Stimulated activated CD8-positive, alpha-beta memory T cell treated with anti-CD3 and anti-CD28 coated beads, Interleukin-15, amount 100 ng/mL, for 4 hours (primary cell): ENCODE results near the gene NOS2.
"Not testable (repeated sequence)": the region's sequence is repeated elsewhere in the genome, so short reads cannot be mapped to it uniquely, and the experiment has no call there.

Experiments
- DNase-seq, 2 donors: peaks; one replicate each; pipeline ENCODE4 v3.0.0-alpha.2; 2020; ENCODE audit warnings: low read depth in 2 of 2

Gene NOS2

GRCh38 chr17:27755706-27756466, 44.4 kb downstream of the NOS2 start:
- no peak for DNase-seq

GRCh38 chr17:27754549-27754948, 45.8 kb downstream of the NOS2 start:
- DNase-seq, result no peak

- DNase-seq, result not testable (repeated sequence)
Measured at GRCh38 chr17:27753726-27754125, 46.6 kb downstream of the NOS2 start.

GRCh38 chr17:27752831-27753619, 47.3 kb downstream of the NOS2 start:
- DNase-seq, result not testable (repeated sequence)

GRCh38 chr17:27751622-27752490, 48.5 kb downstream of the NOS2 start:
- no peak for DNase-seq

- DNase-seq, result no peak
Measured at GRCh38 chr17:27751166-27751565, 49.2 kb downstream of the NOS2 start.

GRCh38 chr17:27749562-27750150, 50.7 kb downstream of the NOS2 start:
- not testable (repeated sequence) for DNase-seq

GRCh38 chr17:27748360-27748825, 51.9 kb downstream of the NOS2 start:
- DNase-seq, result no peak

- no peak for DNase-seq
Measured at GRCh38 chr17:27747462-27748359, 52.6 kb downstream of the NOS2 start.

- no peak for DNase-seq
Measured at GRCh38 chr17:27746881-27747280, 53.4 kb downstream of the NOS2 start.

GRCh38 chr17:27746320-27746719, 54.0 kb downstream of the NOS2 start:
- DNase-seq, result not testable (repeated sequence)

- DNase-seq, result not testable (repeated sequence)
Measured at GRCh38 chr17:27745207-27745830, 55.0 kb downstream of the NOS2 start.

GRCh38 chr17:27743281-27743885, 56.9 kb downstream of the NOS2 start:
- DNase-seq, result no peak

GRCh38 chr17:27741971-27742575, 58.3 kb downstream of the NOS2 start:
- no peak for DNase-seq

- no peak for DNase-seq
Measured at GRCh38 chr17:27741361-27741861, 58.9 kb downstream of the NOS2 start.

GRCh38 chr17:27740541-27740940, 59.8 kb downstream of the NOS2 start:
- not testable (repeated sequence) for DNase-seq

- no peak for DNase-seq
Measured at GRCh38 chr17:27733773-27734172, 66.6 kb downstream of the NOS2 start.

GRCh38 chr17:27732746-27733145, 67.6 kb downstream of the NOS2 start:
- DNase-seq, result not testable (repeated sequence)

GRCh38 chr17:27725982-27726381, 74.3 kb downstream of the NOS2 start:
- not testable (repeated sequence) for DNase-seq
